PC-3 (cell line): ENCODE data around the gene FUCA2. TPM values are rescaled to one million over a fixed set of nuclear protein-coding genes. Genes with fewer than 3 reads are reported as not detected.

Experiments
- ATAC-seq: fragments of 200-7000 bp; cut with Tn5 transposase; 2 replicates; pipeline ENCODE4 v1.9.1; 2020; ENCODE audit warnings: mild to moderate bottlenecking, moderate library complexity
- BruUV-seq: library from RNA; stranded (reverse); fragments of 400-500 nt; replicated peaks from 2 replicates; lab custom pipeline; 2021; lab: Mats Ljungman, UMichigan
- CTCF ChIA-PET: fragments of 300-600 bp; sonication (Branson Sonifier 250); formaldehyde crosslinking; loops from one replicate; lab custom pipeline; 2022; ENCODE audit warnings: antibody characterized with exemption; lab: Charles Lee
- POLR2A ChIA-PET: fragments of 300-600 bp; sonication (Branson Sonifier 250); formaldehyde crosslinking; loops from one replicate; lab custom pipeline; 2022; ENCODE audit warnings: antibody characterized with exemption; ENCODE audit not compliant: unreplicated experiment; lab: Charles Lee
- DNase-seq: peaks from one replicate; pipeline ENCODE4 v3.0.0-alpha.2; 2015
- H2AFZ ChIP-seq: fragments of 300-600 bp; sonication (generic); 2 replicates; pipeline ENCODE4 v1.6.0; 2016; ENCODE audit warnings: antibody characterized with exemption, low read length
- H3F3A ChIP-seq: fragments of 300-600 bp; sonication (generic); one replicate; pipeline ENCODE4 v1.6.0; 2017; ENCODE audit warnings: antibody characterized with exemption, low read length, control low read depth, mild to moderate bottlenecking; ENCODE audit not compliant: unreplicated experiment
- H3K27ac ChIP-seq: fragments of 300-600 bp; sonication (generic); 2 replicates; pipeline ENCODE4 v1.5.1; 2016; ENCODE audit warnings: mild to moderate bottlenecking, low read length
- H3K27me3 ChIP-seq: fragments of 300-600 bp; sonication (generic); 2 replicates; pipeline ENCODE4 v1.6.1; 2016; ENCODE audit warnings: low read length, mixed read lengths
- H3K36me3 ChIP-seq: fragments of 300-600 bp; sonication (generic); 2 replicates; pipeline ENCODE4 v1.6.1; 2016; ENCODE audit warnings: low read depth, mixed run types, low read length, mixed read lengths
- H3K4me1 ChIP-seq: fragments of 300-600 bp; sonication (generic); 2 replicates; pipeline ENCODE4 v1.5.1; 2016; ENCODE audit warnings: low read length; ENCODE audit not compliant: insufficient read depth
- H3K4me2 ChIP-seq: fragments of 300-600 bp; sonication (generic); 2 replicates; pipeline ENCODE4 v1.6.0; 2016; ENCODE audit warnings: low read length
- H3K4me3 ChIP-seq: fragments of 300-600 bp; sonication (generic); 2 replicates; pipeline ENCODE4 v1.5.1; 2016; ENCODE audit warnings: mild to moderate bottlenecking, low read length, mixed read lengths
- H3K79me2 ChIP-seq: fragments of 300-600 bp; sonication (generic); 2 replicates; pipeline ENCODE4 v1.6.1; 2017; ENCODE audit warnings: low read length, mixed read lengths
- H3K9ac ChIP-seq: fragments of 300-600 bp; sonication (generic); 2 replicates; pipeline ENCODE4 v1.6.0; 2016; ENCODE audit warnings: mild to moderate bottlenecking, low read length
- H3K9me2 ChIP-seq: fragments of 300-600 bp; sonication (generic); replicated peaks from 2 replicates; pipeline ENCODE4 v1.6.1; 2016; ENCODE audit warnings: mixed run types, low read length, mixed read lengths
- H3K9me3 ChIP-seq: fragments of 300-600 bp; sonication (generic); 2 replicates; pipeline ENCODE4 v1.6.1; 2016; ENCODE audit warnings: low read length, mixed read lengths
- H4K20me1 ChIP-seq: fragments of 300-600 bp; sonication (generic); 2 replicates; pipeline ENCODE4 v1.6.1; 2016; ENCODE audit warnings: low read length, mixed read lengths
- CTCF ChIP-seq: fragments of 300-600 bp; sonication (generic); conservative IDR thresholded peaks from 2 replicates; pipeline ENCODE4 v1.5.1; 2017; ENCODE audit warnings: antibody characterized with exemption, low read depth, mild to moderate bottlenecking, low read length
- EZH2 ChIP-seq: fragments of 300-600 bp; sonication (generic); IDR thresholded peaks from one replicate; pipeline ENCODE4 v1.6.1; 2017; ENCODE audit warnings: antibody characterized with exemption, mild to moderate bottlenecking, low read length; ENCODE audit not compliant: unreplicated experiment
- EZH2phosphoT487 ChIP-seq: fragments of 300-600 bp; sonication (generic); IDR thresholded peaks from 2 replicates; pipeline ENCODE4 v1.6.1; 2018; ENCODE audit warnings: mild to moderate bottlenecking, antibody characterized with exemption, low read length, borderline replicate concordance
- intact Hi-C: fragments of 100-400 bp; cut with micrococcal nuclease; formaldehyde crosslinking; loops from 2 replicates; pipeline ENCODE4 v1.9.0; 2023
- total RNA-seq: library from RNA; depleted of rRNA; stranded (reverse); fragments of >200 nt; gene quantifications from 2 replicates; pipeline ENCODE4 v1.2.3, GENCODE V29; 2014

The FUCA2 gene
- total RNA-seq, 1 experiment from 2014 or later: 52.8 TPM

GRCh38 chr6:143450453-143451371, 60.8 kb downstream of the FUCA2 start, which contains the start of the genes ADAT2 and PEX3:
Gene ADAT2 (minus strand): TSS chr6:143450695. CDS start chr6:143450658, 37 bp downstream.
Gene PEX3 (plus strand): TSS chr6:143450805. CDS start chr6:143451043, 238 bp downstream.
- peak within 1 kb of the TSS; percentile 89 for H3K4me3 ChIP-seq
- H2AFZ ChIP-seq: peak within 1 kb of the TSS; percentile 98
- H4K20me1 ChIP-seq: no peaks in the 10 kb centered on the region
- peak within 1 kb of the TSS; percentile 98 for H3K4me2 ChIP-seq
- H3K9me2 ChIP-seq: no peaks in the 10 kb centered on the region
- H3K9me3 ChIP-seq: no peaks in the 10 kb centered on the region
- no peaks in the 10 kb centered on the region for H3K36me3 ChIP-seq
- BruUV-seq: TSS peak; percentile 68
- peaks cover 57% of the 10 kb centered on the region for H3K79me2 ChIP-seq
- intact Hi-C loops: no loop called here
- POLR2A ChIA-PET: interaction anchor here (0.5 to 0.6 kb wide), 2 partner anchors 8 to 115 kb away, joined by 5 to 7 read pairs; no protein-coding TSS in a partner anchor
- TF ChIP-seq EZH2 (no peak), EZH2phosphoT487 (no peak), CTCF (no peak)
- peaks cover 10% of the 10 kb centered on the region for H3K4me1 ChIP-seq
- CTCF ChIA-PET: interaction anchor here (0.5 kb wide), 1 partner anchor 146 kb away, joined by 3 read pairs; no protein-coding TSS in a partner anchor
- no peaks in the 10 kb centered on the region for H3K27me3 ChIP-seq
- peak; percentile 97 for ATAC-seq
- peak within 1 kb of the TSS; percentile 59 for H3K27ac ChIP-seq
- peak; percentile 88 for DNase-seq
- no peaks in the 10 kb centered on the region for H3F3A ChIP-seq
- H3K9ac ChIP-seq: peak within 1 kb of the TSS; percentile 94

DNA sequence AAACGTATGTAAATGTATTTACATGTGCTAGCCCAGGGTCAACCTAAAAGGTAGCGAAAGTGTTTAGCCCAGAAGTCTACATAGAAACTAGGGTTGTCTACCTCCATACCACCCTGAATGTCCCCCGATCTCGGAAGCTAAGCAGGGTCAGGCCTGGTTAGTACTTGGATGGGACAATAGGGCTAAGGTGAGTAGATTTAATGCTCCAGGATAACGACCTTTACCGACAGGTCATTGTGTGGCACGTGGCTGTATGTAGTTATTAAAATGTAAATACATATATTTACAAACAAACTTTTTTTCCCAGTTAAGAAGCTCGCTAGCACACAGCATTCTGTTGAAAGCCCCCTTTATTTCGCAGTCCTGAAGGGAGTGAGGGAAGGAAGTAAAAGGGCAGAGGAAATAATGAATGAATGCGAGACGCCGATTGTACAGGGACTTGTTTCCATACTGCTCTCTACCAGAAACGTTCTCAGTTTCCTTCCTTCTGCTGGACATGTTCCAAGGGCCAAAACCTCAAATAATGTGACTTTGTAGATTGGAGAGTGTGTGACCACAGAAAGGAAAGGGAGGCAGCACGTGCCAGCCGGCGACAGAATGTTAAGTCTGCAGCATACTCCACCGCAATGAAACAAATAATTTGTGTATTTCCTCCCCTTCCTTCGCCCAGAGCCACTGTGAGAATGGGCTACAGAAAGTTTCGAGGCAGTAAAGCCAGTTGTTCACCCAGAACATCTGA, 61.6 kb downstream of the FUCA2 start:
- Histone ChIP-seq H3K36me3 (no peaks in the 10 kb centered on the region), H2AFZ (peak overlapping the region; percentile 98), H3K9ac (peak overlapping the region; percentile 94), H3K27me3 (no peaks in the 10 kb centered on the region), H3F3A (no peaks in the 10 kb centered on the region), H3K9me3 (no peaks in the 10 kb centered on the region), H3K9me2 (no peaks in the 10 kb centered on the region), H3K4me1 (peaks cover 10% of the 10 kb centered on the region), H4K20me1 (no peaks in the 10 kb centered on the region), H3K27ac (peak overlapping the region; percentile 59), H3K4me2 (peak overlapping the region; percentile 98), H3K4me3 (peak overlapping the region; percentile 89), H3K79me2 (peaks cover 57% of the 10 kb centered on the region)
- CTCF ChIA-PET: no interaction called here
- no peak for TF ChIP-seq EZH2
- TF ChIP-seq EZH2phosphoT487: no peak
- TF ChIP-seq CTCF: no peak
- DNase-seq (peak; percentile 22), ATAC-seq (peak; percentile 4; the same call in 1 of the 2 replicates)
- POLR2A ChIA-PET: interaction anchor here (0.5 kb wide), 1 partner anchor 7 kb away, joined by 5 read pairs; no protein-coding TSS in a partner anchor
- intact Hi-C loops: no loop called here
- TSS peak; percentile 89 for BruUV-seq
